Astrocyte of the cerebellum (primary cell): ENCODE data around the gene CISD3.
"Not testable (repeated sequence)": the region's sequence is repeated elsewhere in the genome, so short reads cannot be mapped to it uniquely, and the experiment has no call there.

ENCODE experiments used
- DNase-seq: peaks from one replicate; pipeline ENCODE4 v3.0.0-alpha.2; 2011; ENCODE audit warnings: low read depth
- H3K4me3 ChIP-seq: 2 replicates; pipeline ENCODE4 v1.5.1; 2011; ENCODE audit warnings: mild to moderate bottlenecking, low read depth, low read length, moderate library complexity
- CTCF ChIP-seq: IDR thresholded peaks from 2 replicates; pipeline ENCODE4 v1.5.1; 2012; ENCODE audit warnings: low read length, low read depth, moderate library complexity, mild to moderate bottlenecking; ENCODE audit errors: missing control alignments
- in situ Hi-C: cut with HindIII; loops from 2 replicates; pipeline ENCODE4 v1.10.0; 2017; ENCODE audit warnings: low sequenced_read_pairs

Gene CISD3

GRCh38 chr17:38719943-38720641 is 10.0 kb upstream of the CISD3 start:
- no peak for TF ChIP-seq CTCF
- in situ Hi-C loops, result no loop called here
- no peak for DNase-seq
- H3K4me3 ChIP-seq, result no peak overlapping the region

GRCh38 chr17:38720941-38721340 is 9.2 kb upstream of the CISD3 start:
- no peak for TF ChIP-seq CTCF
- no peak overlapping the region for H3K4me3 ChIP-seq
- no peak for DNase-seq
- in situ Hi-C loops, result no loop called here

GRCh38 chr17:38721802-38722201 is 8.3 kb upstream of the CISD3 start:
- in situ Hi-C loops, result no loop called here
- no peak overlapping the region for H3K4me3 ChIP-seq
- no peak for DNase-seq
- no peak for TF ChIP-seq CTCF

GRCh38 chr17:38724337-38724988 is 5.7 kb upstream of the CISD3 start:
- DNase-seq, result no peak
- TF ChIP-seq CTCF, result no peak
- in situ Hi-C loops, result no loop called here
- H3K4me3 ChIP-seq, result no peak overlapping the region

GRCh38 chr17:38725066-38725465 is 5.1 kb upstream of the CISD3 start:
- TF ChIP-seq CTCF, result no peak
- no peak for DNase-seq
- H3K4me3 ChIP-seq, result no peak overlapping the region
- in situ Hi-C loops, result no loop called here

GRCh38 chr17:38726145-38726544 is 4.0 kb upstream of the CISD3 start:
- DNase-seq, in situ Hi-C loops, H3K4me3 ChIP-seq: not testable (repeated sequence)

GRCh38 chr17:38727736-38728135 is 2.4 kb upstream of the CISD3 start:
- no peak overlapping the region for H3K4me3 ChIP-seq
- in situ Hi-C loops, result no loop called here
- TF ChIP-seq CTCF, result no peak
- no peak for DNase-seq
